Activated CD8-positive, alpha-beta memory T cell treated with anti-CD3 and anti-CD28 coated beads, Interleukin-2, amount 50 U/mL, for 24 hours (primary cell): ENCODE results near the gene PTGER4.

Experiments
- DNase-seq: peaks from one replicate; pipeline ENCODE4 v3.0.0-alpha.2; 2020; ENCODE audit errors: extremely low read depth

PTGER4 gene

DNA sequence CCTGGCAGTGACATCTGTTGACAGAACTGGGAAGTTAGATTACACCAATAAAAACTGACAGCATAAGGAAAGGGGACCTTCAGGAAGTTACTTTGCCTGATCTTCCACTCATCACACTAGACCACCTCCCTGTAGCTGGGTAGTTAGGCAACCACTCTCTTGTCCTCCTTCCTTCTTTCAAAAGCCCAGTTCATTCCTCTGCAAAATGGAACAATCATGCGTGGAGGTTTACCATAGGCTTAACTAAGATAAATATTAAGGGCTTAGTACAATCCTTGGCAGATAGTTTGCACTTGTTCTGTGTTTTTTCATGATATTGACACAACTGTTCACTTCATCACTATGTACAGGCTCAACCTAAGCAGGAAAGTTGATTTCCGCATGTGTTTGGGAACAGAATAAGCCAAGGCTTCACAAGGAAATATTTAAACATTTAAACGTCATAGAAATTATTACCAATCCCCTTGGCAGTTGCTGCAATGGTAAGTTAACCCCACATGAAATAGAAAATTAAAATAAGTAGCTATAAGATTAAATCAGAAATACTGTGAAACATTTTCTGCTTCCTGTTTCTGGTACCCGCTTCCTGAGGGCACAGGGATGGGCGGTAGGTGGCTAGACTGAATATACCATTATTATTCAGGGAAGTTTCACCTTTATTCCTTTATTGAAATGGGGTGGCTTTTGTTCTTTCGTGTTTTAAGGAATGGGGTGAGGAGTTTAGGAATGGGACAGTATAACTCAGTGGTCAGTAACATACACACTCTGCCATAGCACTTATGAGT, 9.9 kb upstream of the PTGER4 start:
- DNase-seq, result no peak

GRCh38 chr5:40672425-40672824, 7.3 kb upstream of the PTGER4 start:
- no peak for DNase-seq

- no peak for DNase-seq
These were observed 5.0 kb upstream of the PTGER4 start for GRCh38 chr5:40674661-40675235.

GRCh38 chr5:40675396-40676133, 4.2 kb upstream of the PTGER4 start:
- no peak for DNase-seq

- DNase-seq, result no peak
These were observed 2.9 kb upstream of the PTGER4 start for GRCh38 chr5:40676613-40677343.

DNA sequence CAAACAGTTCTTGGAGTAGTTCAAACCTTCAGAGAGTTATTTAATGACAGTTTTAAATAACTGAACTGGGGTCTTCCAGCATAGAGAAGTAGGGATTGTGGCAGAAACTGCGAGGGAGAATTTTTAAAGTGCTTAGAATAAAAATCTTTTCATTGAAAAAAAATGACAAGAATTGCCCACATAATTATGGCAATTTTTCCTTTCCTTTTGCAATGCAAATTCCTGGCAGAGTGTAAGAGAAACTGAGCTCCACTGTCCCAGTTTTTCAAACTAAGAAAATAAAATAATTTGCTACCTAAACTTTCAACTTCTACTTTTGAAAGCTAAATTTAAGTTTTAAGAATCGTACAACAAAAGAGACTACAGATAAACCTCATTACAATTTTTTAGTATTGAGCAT, 2.3 kb upstream of the PTGER4 start:
- no peak for DNase-seq

DNA sequence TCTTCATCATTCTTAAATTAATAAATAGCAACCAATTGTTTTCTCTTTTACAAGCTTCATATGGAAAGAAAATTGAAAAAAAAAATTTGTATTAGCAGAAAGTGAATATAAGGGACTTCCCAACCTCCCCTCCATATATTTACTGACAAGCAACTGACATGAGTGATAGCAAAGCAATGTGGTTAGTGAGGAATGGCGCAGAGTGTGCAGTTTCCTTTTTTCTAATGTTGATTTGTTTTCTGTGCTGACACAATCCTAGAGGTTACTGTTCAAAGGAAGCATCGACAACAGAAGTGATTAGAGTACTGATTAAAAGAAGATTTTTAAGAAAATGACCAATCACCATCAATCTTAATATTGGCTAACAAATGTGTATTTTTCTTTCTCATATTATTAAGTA, 1.7 kb upstream of the PTGER4 start:
- no peak for DNase-seq

DNA sequence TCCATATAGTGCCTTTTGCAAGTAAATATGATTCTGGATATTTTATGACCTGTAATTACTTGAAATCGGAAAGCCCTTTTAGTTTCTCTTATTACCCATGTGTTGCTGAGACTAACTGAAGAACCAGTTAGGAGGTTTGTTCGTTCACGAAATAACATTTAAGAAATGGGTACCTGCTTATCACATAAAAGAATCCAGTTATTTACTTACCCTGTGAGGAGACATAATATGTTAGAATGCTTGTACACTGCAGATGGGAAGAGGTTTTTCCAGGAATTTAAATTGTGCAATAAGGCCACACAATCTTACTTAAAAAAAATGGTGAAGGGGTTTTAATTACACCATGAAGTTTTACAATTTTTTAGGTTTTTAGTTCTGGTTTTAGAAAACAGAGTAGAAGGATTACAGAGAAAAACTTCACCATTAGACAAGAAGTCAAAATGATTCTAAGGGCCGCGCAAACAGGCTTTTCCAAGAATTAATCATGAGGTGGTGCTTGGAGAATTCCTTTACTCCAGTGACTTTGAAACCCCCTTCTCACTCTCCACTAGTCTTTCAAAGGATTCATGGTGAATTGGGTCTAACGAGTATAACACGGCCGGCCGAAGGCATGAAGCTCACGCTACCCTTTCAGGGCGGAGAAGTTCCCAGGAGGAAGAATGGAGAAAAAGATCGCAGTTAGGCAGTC, 1.1 kb upstream of the PTGER4 start:
- no peak for DNase-seq

DNA sequence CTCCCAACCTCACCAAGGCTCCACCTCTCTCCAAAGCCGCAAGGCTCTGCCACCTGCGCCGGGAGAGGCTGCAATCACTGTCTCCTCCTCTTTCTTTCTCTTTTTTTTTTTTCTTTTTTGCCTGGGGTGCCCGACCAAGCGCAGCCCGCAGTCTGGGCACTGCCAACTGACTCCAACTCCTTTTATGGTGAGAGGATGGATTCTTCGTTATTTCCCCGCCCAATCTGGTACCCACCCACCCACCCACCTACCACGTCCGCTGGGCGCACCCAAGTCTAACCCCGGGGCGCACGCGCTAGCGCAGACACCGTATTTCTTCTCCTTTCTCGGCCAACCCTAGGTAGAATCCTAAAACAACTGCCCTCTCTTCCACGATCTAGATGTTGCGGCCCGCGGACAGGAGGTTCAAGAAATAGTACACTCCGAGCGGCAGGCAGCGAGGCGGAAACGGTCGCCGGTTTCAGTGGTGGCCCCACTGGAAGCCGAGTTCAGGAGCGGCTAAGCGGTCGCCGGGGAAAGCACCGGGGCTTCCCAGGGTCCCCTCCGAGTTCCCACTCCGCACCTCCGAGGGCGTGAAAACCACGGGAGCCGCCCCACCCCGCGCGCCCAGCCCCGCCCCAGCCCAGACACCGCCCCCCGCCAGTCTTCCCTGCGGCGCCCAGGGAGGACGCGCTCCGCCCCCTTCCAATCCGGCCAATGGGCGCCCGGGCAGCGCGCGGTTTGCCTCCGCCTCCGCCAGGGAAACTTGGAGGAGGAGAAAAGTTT, 385 bp upstream of the PTGER4 start:
- peak; percentile 76 for DNase-seq

- DNase-seq, result no peak
These were observed 1.1 kb downstream of the PTGER4 start for GRCh38 chr5:40680741-40681362.

DNA sequence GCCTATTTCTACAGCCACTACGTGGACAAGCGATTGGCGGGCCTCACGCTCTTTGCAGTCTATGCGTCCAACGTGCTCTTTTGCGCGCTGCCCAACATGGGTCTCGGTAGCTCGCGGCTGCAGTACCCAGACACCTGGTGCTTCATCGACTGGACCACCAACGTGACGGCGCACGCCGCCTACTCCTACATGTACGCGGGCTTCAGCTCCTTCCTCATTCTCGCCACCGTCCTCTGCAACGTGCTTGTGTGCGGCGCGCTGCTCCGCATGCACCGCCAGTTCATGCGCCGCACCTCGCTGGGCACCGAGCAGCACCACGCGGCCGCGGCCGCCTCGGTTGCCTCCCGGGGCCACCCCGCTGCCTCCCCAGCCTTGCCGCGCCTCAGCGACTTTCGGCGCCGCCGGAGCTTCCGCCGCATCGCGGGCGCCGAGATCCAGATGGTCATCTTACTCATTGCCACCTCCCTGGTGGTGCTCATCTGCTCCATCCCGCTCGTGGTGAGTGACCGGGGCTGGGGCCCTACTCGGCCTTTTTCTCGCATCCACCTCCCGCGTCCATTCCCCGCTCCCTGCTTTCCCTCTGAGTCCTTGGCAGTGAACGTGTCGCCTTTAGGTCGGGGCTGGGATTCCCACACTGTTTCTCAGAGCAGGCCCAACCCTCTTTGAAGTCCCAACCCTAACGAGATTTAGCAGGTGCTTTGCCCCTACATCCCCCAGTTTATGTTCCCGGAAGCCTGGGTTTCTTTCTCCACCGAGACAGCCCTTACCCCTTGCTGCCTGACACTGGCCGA, 1.8 kb downstream of the PTGER4 start:
- no peak for DNase-seq

- DNase-seq, result no peak
These were observed 2.7 kb downstream of the PTGER4 start for GRCh38 chr5:40682154-40683017.

DNA sequence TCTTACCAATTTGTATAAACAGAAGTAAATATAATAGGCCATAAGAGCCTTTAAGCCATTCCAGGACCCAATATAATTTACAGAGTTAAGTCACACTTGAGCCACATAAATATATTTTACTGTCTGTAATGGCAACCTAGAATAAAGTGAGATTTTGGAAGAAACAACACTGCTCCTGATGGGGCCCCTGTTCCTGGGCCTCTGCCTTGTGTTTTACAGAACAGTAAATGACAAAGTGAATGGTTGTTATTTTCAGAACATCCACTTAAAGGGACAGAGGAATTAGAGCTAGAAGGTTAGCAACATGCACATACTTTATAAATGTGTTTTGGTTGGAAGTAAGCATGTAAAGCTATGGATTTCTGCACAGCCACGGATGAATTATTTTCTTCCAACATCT, 3.6 kb downstream of the PTGER4 start:
- no peak for DNase-seq

- no peak for DNase-seq
These were observed 5.5 kb downstream of the PTGER4 start for GRCh38 chr5:40685193-40685592.

GRCh38 chr5:40685976-40686486, 6.3 kb downstream of the PTGER4 start:
- DNase-seq, result no peak

DNA sequence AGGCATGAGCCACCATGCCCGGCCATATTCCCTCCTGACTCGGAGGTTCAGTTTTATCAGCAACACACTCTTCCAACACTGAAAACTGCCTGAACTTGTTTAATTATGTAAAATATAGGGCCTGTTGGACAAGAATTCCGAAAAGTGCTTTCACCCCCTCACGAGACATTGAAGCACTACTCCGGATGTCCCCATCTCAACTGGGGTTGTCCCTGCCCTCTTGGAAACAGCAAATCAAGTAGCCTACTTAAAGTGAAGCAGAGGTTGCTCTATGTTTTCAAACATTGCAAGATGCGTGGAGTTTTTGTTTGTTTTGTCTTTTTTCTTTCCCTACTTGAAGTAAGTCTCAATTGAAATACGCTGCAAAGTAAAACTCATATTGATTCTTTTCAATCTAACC, 7.6 kb downstream of the PTGER4 start:
- DNase-seq, result no peak

- peak; percentile 78 for DNase-seq
These were observed 8.5 kb downstream of the PTGER4 start for GRCh38 chr5:40688127-40688761.

DNA sequence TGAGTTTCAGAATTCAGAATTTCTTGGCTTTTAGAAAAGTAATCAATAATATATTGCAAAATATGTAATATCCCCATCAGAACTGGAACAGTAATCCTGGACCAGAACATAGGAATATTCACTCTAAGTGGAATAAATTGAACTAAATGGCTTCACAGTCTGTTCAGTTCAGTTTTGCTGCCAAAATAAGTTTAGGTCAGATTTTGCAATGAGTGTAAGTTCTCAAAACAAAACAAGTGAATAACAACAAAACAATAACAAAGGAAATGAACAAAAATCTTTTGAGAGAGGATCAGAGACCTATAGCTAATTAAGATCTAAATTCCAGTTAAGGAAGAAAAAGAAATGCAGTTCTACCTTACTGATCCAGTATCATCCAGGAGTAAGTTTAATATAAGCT, 9.3 kb downstream of the PTGER4 start:
- DNase-seq, result no peak
